Type B pancreatic cell (in vitro differentiated cells): ENCODE results near the gene PPP2R1B. TPM values are rescaled to one million over a fixed set of nuclear protein-coding genes. Genes with fewer than 3 reads are reported as not detected.
A peak's percentile ranks its signal among the peaks of the same experiment; 100 is the strongest.

ENCODE experiments used
- DNase-seq: peaks from one replicate; pipeline ENCODE4 v3.0.0; 2021; ENCODE audit warnings: mixed read lengths; ENCODE audit not compliant: unreplicated experiment; ENCODE audit errors: extremely low spot score
- H3K27ac Mint-ChIP-seq: 2 replicates; pipeline ENCODE4 v1.8.0; 2021; ENCODE audit warnings: mild to moderate bottlenecking, mixed read lengths
- H3K27me3 Mint-ChIP-seq: 2 replicates; pipeline ENCODE4 v1.8.0; 2021; ENCODE audit warnings: mixed read lengths
- H3K36me3 Mint-ChIP-seq: 2 replicates; pipeline ENCODE4 v1.8.0; 2021; ENCODE audit warnings: mixed read lengths
- H3K4me1 Mint-ChIP-seq: one replicate; pipeline ENCODE4 v1.8.0; 2021; ENCODE audit warnings: mixed read lengths; ENCODE audit not compliant: unreplicated experiment
- H3K4me3 Mint-ChIP-seq: 2 replicates; pipeline ENCODE4 v1.8.0; 2021; ENCODE audit warnings: mild to moderate bottlenecking, mixed read lengths
- H3K9me3 Mint-ChIP-seq: 2 replicates; pipeline ENCODE4 v1.8.0; 2021; ENCODE audit warnings: mixed read lengths
- CTCF ChIP-seq: fragments of 200-600 bp; sonication (generic); conservative IDR thresholded peaks from 2 replicates; pipeline ENCODE4 v1.5.0; 2021; ENCODE audit warnings: antibody characterized with exemption, mild to moderate bottlenecking
- total RNA-seq: library from RNA; stranded (reverse); gene quantifications from 2 replicates; pipeline ENCODE4 v1.2.1, GENCODE V29; 2021; ENCODE audit warnings: low replicate concordance

The PPP2R1B gene
- total RNA-seq, 1 donor from 2014 or later: 52.3 TPM

DNA sequence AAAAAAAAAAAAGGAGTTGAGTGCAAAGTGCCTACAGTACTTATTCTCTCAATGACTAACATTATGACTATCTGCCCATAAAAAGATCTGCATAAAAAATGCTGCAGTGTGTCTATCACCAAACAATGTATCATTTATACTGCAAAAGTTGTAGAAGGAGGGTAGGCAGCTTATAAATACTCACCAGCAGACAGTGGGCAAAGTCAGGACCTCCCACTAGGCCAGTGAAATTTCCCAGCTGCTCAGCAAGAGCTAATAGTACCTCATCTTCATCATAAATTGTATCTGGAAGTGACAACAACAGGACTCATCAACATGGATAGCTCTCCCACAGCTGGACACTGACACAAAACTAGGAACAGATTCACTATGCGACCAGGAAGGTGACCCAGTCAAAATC is 1.6 kb downstream of the PPP2R1B start:
- Mint-ChIP-seq H3K27ac (peak overlapping the region; percentile 88), H3K36me3 (peaks cover 20% of the 10 kb centered on the region), H3K27me3 (no peaks in the 10 kb centered on the region), H3K4me3 (peak overlapping the region; percentile 93), H3K4me1 (peaks cover 20% of the 10 kb centered on the region), H3K9me3 (no peaks in the 10 kb centered on the region)
- TF ChIP-seq CTCF: no peak
- no peak for DNase-seq

GRCh38 chr11:111762981-111763643 is 3.1 kb downstream of the PPP2R1B start:
- no peaks in the 10 kb centered on the region for H3K27me3 Mint-ChIP-seq
- peak; percentile 16 for TF ChIP-seq CTCF
- H3K27ac Mint-ChIP-seq: no peak overlapping the region
- DNase-seq: no peak
- H3K4me3 Mint-ChIP-seq: peak overlapping the region; percentile 39
- H3K36me3 Mint-ChIP-seq: peaks cover 31% of the 10 kb centered on the region
- peaks cover 20% of the 10 kb centered on the region for H3K4me1 Mint-ChIP-seq
- H3K9me3 Mint-ChIP-seq: no peaks in the 10 kb centered on the region

GRCh38 chr11:111762526-111762925 is 3.7 kb downstream of the PPP2R1B start:
- Mint-ChIP-seq H3K27me3 (no peaks in the 10 kb centered on the region), H3K4me3 (no peak overlapping the region), H3K4me1 (peaks cover 20% of the 10 kb centered on the region), H3K27ac (no peak overlapping the region), H3K9me3 (no peaks in the 10 kb centered on the region), H3K36me3 (peaks cover 37% of the 10 kb centered on the region)
- no peak for DNase-seq
- no peak for TF ChIP-seq CTCF

- Mint-ChIP-seq H3K4me1 (peaks cover 13% of the 10 kb centered on the region), H3K27ac (no peak overlapping the region), H3K36me3 (peaks cover 45% of the 10 kb centered on the region), H3K9me3 (no peaks in the 10 kb centered on the region), H3K27me3 (no peaks in the 10 kb centered on the region), H3K4me3 (no peak overlapping the region)
- DNase-seq: no peak
- no peak for TF ChIP-seq CTCF
Measured at GRCh38 chr11:111761036-111761435, 5.2 kb downstream of the PPP2R1B start.

DNA sequence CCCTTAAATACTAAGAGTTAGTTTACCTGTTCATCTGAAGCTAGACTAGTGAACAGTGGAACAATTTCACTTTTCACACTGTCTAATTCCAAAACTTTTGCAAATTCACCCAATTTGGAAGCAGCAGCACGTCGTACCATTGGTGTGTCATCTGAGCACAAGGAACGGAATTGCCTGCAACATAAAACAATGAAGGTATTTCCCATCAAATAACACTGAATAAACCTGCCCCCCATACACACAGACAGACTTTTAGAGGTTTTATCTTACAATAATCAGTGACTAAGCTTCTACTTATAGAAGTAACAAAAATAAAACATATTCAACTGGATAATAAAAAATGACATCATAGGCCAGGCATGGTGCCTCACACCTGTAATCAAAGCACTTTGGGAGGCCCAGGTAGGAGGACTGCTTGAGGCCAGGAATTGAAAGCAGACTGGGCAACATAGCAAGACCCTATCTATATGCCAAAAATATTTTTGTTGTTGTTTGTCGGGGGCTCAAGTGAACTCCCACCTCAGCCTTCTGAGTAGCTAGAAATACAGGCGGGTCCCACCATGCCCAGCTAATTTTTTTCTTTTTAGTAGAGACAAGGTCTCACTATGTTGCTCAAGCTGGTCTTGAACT is 6.3 kb downstream of the PPP2R1B start:
- no peak for TF ChIP-seq CTCF
- Mint-ChIP-seq H3K27me3 (no peaks in the 10 kb centered on the region), H3K27ac (no peak overlapping the region), H3K4me3 (no peak overlapping the region), H3K4me1 (peaks cover 10% of the 10 kb centered on the region), H3K9me3 (no peaks in the 10 kb centered on the region), H3K36me3 (peaks cover 43% of the 10 kb centered on the region)
- no peak for DNase-seq
